Bronchial epithelial cell (primary cell): ENCODE results near the gene FTHL17. TPM values are rescaled to one million over a fixed set of nuclear protein-coding genes. Genes with fewer than 3 reads are reported as not detected.

ENCODE experiments used
- DNase-seq: peaks from one replicate; pipeline ENCODE4 v3.0.0-alpha.2; 2010; ENCODE audit warnings: low read depth
- FAIRE-seq: peaks from 2 replicates; lab custom pipeline; 2011; peaks lifted over from hg19 to GRCh38; lab: Jason Lieb, UNC
- H3K27me3 ChIP-seq: 2 replicates; pipeline ENCODE4 v1.5.1; 2011; ENCODE audit warnings: low read length; ENCODE audit not compliant: control insufficient read depth, insufficient read depth
- H3K36me3 ChIP-seq: 2 replicates; pipeline ENCODE4 v1.5.1; 2011; ENCODE audit warnings: low read length; ENCODE audit not compliant: control insufficient read depth, insufficient read depth
- H3K4me3 ChIP-seq: 2 replicates; pipeline ENCODE4 v1.5.1; 2011; ENCODE audit warnings: mild to moderate bottlenecking, low read depth, low read length, control low read depth
- CTCF ChIP-seq: IDR thresholded peaks from 2 replicates; pipeline ENCODE4 v1.5.1; 2011; ENCODE audit warnings: mild to moderate bottlenecking, moderate library complexity, low read length, control low read depth, inconsistent platforms; ENCODE audit not compliant: insufficient read depth, severe bottlenecking
- total RNA-seq: library from RNA; depleted of rRNA; stranded (reverse); fragments of >200 nt; gene quantifications from 2 replicates; pipeline ENCODE4 v1.2.1, GENCODE V29; 2014

FTHL17 gene
- total RNA-seq, 1 donor from 2014 or later: not detected

DNA sequence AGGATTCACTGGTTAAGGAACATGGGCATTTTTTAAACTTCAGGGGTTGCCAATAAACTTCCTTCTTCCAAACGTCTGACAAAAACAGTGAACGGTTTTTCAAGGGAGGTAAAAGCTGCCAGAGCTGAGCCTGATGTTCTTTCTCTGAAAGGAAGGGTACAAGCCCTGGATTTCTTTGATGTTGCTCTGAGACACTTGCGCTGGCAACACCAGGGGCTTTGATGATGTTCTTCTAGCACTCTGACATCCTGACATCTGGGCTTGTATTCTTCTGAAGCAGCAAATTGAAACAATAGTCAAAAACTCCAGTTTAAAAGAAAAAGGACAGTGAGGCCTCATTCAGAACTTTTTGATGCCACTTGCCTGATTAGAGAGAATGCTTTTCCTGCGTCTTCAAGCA, 11.8 kb downstream of the FTHL17 start:
- Histone ChIP-seq H3K36me3 (no peaks in the 10 kb centered on the region), H3K4me3 (no peak overlapping the region), H3K27me3 (no peaks in the 10 kb centered on the region)
- no peak for FAIRE-seq
- TF ChIP-seq CTCF: no peak
- no peak for DNase-seq

- DNase-seq: no peak
- no peak for FAIRE-seq
- Histone ChIP-seq H3K4me3 (no peak overlapping the region), H3K27me3 (no peaks in the 10 kb centered on the region), H3K36me3 (no peaks in the 10 kb centered on the region)
- TF ChIP-seq CTCF: no peak
Measured at GRCh38 chrX:31058284-31058683, 13.6 kb downstream of the FTHL17 start.

GRCh38 chrX:31057691-31058090, 14.2 kb downstream of the FTHL17 start:
- no peak for TF ChIP-seq CTCF
- FAIRE-seq (peak; percentile 7), DNase-seq (no peak)
- no peaks in the 10 kb centered on the region for H3K27me3 ChIP-seq
- no peak overlapping the region for H3K4me3 ChIP-seq
- H3K36me3 ChIP-seq: no peaks in the 10 kb centered on the region

- no peak for DNase-seq
- no peak for FAIRE-seq
- H3K36me3 ChIP-seq: no peaks in the 10 kb centered on the region
Measured at GRCh38 chrX:31057291-31057690, 14.6 kb downstream of the FTHL17 start.

GRCh38 chrX:31053621-31054020, 18.2 kb downstream of the FTHL17 start:
- TF ChIP-seq CTCF: no peak
- H3K36me3 ChIP-seq: no peaks in the 10 kb centered on the region
- FAIRE-seq (no peak), DNase-seq (no peak)
- no peaks in the 10 kb centered on the region for H3K27me3 ChIP-seq
- H3K4me3 ChIP-seq: no peak overlapping the region

More at GRCh38 chrX:31057291-31057690, 14.6 kb downstream of the FTHL17 start:
- Histone ChIP-seq H3K4me3 (no peak overlapping the region), H3K27me3 (no peaks in the 10 kb centered on the region)
- TF ChIP-seq CTCF: no peak

DNA sequence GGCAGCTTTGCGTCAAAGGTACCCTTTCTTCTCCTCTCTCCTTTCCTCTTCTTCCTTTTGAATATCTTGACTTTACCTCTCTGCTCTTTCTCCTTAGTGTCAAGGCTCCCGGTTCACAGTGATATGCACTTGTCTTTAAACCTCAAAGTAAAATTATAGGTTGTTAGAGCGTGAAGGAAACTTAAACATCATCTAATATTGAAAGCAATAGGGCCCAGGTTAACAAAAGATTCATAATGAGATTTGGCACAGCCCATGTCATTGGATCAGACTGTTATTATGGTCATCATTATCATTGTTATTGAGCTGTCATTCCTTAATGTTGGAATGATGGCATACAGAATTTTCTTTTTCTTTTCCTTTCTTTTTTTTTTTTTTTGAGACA, 32.5 kb downstream of the FTHL17 start:
- H3K4me3 ChIP-seq: no peak overlapping the region
- no peaks in the 10 kb centered on the region for H3K27me3 ChIP-seq
- no peaks in the 10 kb centered on the region for H3K36me3 ChIP-seq
- DNase-seq: no peak
- no peak for TF ChIP-seq CTCF
- FAIRE-seq: no peak
